ENCODE results near the gene ETV3. TPM values are rescaled to one million over a fixed set of nuclear protein-coding genes. Genes with fewer than 3 reads are reported as not detected.

The ETV3 gene
- total RNA-seq, 1 experiment from 2014 or later: 7.1 TPM

GRCh38 chr1:157091186-157091585 is 47.0 kb downstream of the ETV3 start:
- DNase-seq (ENCODE audit: low read depth): no peak

DNA sequence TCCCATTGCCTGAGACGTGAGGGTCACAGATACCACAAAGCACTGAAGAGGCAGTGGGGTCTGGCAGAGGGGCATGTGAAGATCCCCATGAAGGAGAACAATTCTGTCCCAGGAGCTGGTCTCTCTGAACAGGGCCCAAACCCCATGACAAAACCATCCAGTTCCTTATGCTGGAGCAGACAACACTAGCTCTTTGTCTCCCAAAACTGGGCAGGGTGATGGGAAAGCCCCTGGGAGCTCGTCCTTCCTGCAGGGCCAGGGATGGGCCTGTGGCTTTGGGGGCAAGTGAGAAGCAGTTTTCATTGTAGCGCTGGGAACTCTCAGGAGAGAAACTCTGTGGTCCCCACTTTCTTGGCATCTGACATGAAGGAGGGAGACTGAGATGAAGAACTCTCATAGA is 47.4 kb downstream of the ETV3 start:
- DNase-seq (ENCODE audit: low read depth): no peak

GRCh38 chr1:157090196-157090647 is 48.0 kb downstream of the ETV3 start:
- DNase-seq (ENCODE audit: low read depth): peak; percentile 84

- no peak for DNase-seq (ENCODE audit: low read depth)
These were observed 48.4 kb downstream of the ETV3 start for GRCh38 chr1:157089789-157090188.

DNA sequence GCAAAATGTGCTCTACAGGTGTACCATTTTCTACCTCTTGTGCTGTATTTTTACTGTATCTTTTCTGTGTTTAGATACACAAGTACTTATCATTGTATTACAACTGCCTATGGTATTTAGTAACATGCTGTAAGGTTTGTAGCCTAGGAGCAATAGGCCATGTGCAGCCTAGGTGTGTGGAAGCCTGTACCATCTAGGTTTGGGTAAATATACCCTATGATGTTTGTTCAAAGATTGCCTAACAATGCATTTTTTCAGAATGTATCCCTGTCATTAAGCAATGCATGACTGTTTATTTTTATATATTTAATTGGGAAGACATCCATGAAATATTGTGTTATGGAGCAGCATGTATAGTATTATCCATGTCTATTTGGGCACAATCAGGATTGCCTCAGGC is 49.6 kb downstream of the ETV3 start:
- DNase-seq (ENCODE audit: low read depth): no peak

DNA sequence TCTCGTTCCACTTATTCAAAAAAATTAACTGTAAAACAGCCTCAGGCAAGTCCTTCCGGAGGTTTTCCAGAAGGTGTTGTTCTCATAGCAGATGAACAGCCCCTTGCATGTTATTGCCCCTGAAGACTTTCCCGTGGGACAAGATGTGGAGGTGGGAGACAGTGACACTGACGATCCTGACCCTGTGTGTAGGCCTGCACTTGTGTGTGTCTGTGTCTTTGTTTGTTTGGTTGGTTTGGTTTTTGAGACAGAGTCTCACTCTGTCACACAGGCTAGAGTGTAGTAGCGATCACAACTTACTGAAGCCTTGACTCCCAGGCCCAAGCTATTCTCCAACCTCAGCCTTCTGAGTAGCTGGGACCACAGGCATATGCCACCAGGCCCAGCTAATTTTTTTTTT is 51.2 kb downstream of the ETV3 start:
- no peak for DNase-seq (ENCODE audit: low read depth)

- no peak for DNase-seq (ENCODE audit: low read depth)
These were observed 51.9 kb downstream of the ETV3 start for GRCh38 chr1:157086299-157086698.

GRCh38 chr1:157085421-157085820 is 52.8 kb downstream of the ETV3 start:
- DNase-seq (ENCODE audit: low read depth): no peak

GRCh38 chr1:157084720-157085119 is 53.5 kb downstream of the ETV3 start:
- no peak for DNase-seq (ENCODE audit: low read depth)

DNA sequence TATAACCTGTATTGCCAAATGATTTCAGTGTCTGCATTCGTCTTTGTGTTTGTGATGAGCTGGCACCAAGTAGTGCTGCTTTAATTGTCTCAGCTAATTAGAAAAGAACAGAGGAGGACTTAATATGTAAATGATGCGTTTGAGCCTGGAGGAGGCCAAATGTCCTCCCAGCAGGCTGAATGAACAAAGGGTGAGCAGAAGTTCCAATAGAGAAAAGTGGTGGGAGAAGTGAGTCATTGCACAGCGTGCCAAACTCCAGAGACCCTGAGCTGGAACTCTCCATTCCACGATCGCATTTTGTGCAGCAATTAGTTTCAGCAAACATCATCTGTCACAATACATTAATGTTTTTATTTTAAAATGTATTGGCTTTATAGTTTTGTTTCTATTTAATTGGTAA is 56.5 kb downstream of the ETV3 start:
- no peak for DNase-seq (ENCODE audit: low read depth)

- no peak for DNase-seq (ENCODE audit: low read depth)
These were observed 57.5 kb downstream of the ETV3 start for GRCh38 chr1:157080714-157081113.

- DNase-seq (ENCODE audit: low read depth): no peak
These were observed 60.8 kb downstream of the ETV3 start for GRCh38 chr1:157077394-157077793.

DNA sequence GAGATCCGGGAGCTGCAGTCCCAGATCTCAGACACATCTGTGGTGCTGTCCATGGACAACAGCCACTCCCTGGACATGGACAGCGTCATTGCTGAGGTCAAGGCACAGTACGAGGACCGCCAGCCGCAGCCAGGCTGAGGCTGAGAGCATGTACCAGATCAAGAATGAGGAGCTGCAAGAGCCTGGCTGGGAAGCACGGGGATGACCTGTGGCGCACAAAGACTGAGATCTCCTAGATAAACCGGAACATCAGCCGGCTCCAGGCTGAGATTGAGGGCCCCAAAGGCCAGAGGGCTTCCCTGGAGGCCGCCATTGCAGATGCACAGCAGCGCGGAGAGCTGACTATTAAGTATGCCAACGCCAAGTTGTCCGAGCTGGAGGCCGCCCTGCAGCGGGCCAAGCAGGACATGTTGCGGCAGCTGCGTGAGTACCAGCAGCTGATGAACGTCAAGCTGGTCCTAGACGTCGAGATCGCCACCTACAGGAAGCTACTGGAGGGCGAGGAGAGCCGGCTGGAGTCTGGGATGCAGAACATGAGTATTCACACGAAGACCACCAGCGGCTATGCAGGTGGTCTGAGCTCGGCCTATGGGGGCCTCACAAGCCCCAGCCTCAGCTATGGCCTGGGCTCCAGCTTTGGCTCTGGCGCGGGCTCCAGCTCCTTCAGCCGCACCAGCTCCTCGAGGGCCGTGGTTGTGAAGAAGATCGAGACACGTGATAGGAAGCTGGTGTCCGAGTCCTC is 64.1 kb downstream of the ETV3 start:
- peak; percentile 66 for DNase-seq (ENCODE audit: low read depth)

Other genes starting within 250 kb of the ETV3 start
- gene PEAR1, start 244.7 kb downstream of the ETV3 start, total RNA-seq (2014; rRNA removed; shearing (Covaris generic)): 0.06 TPM in 1 of 2 replicates, not detected in the other
- not detected in 2 replicates for gene LRRC71, start 217.8 kb downstream of the ETV3 start, total RNA-seq (2014; rRNA removed; shearing (Covaris generic))
- gene ARHGEF11, start 92.7 kb downstream of the ETV3 start, total RNA-seq (2014; rRNA removed; shearing (Covaris generic)): 12.6 and 16.3 TPM in 2 replicates
- not detected in 2 replicates for gene ETV3L, start 38.6 kb downstream of the ETV3 start, total RNA-seq (2014; rRNA removed; shearing (Covaris generic))